ENCODE results near the gene MSX2. TPM values are rescaled to one million over a fixed set of nuclear protein-coding genes. Genes with fewer than 3 reads are reported as not detected.

MSX2 gene
- total RNA-seq, 4 donors from 2014 or later: 0.95 to 2.1 (median 1.1) TPM

DNA sequence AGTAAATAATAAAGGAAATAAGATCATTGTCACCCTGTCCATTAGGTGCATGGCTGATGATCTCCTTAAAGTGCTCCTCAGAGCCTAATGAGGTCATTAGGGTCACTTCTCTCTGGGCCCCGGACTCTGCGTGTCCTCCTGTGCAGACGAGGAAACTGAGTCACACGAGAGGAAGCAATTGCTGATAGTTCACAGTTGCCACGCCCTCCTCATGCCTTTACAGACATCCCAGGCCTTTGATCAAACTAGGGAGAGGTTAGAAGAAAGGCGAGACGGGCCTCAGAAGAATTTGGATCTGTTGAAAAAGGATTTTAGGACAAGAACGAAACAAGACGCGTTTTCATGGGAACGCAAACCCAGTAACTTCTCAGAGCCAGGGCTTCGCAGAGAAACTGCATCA, 32.0 kb upstream of the MSX2 start:
- Histone ChIP-seq H3K4me3 (no peak overlapping the region), H3K27ac (no peak overlapping the region), H3K36me3 (no peaks in the 10 kb centered on the region), H3K27me3 (peaks cover 30 to 60% (median 49%) of the 10 kb centered on the region in 3 donors), H3K9me3 (no peaks in the 10 kb centered on the region), H3K4me1 (no peaks in the 10 kb centered on the region)
- intact Hi-C loops (cut with DNase I; ENCODE audit: low total_unique reads) (no loop called here), in situ Hi-C loops (cut with MboI; ENCODE audit: low sequenced_read_pairs in 4 of 4) (no loop called here)
- no peak for DNase-seq
- TF ChIP-seq CTCF (IDR thresholded peaks at IDR 0.05 in 4 of 5, conservative IDR thresholded peaks at IDR 0.05 in 1 of 5): no peak
- TF ChIP-seq POLR2A (IDR thresholded peaks at IDR 0.05): no peak
- no peak for ATAC-seq

DNA sequence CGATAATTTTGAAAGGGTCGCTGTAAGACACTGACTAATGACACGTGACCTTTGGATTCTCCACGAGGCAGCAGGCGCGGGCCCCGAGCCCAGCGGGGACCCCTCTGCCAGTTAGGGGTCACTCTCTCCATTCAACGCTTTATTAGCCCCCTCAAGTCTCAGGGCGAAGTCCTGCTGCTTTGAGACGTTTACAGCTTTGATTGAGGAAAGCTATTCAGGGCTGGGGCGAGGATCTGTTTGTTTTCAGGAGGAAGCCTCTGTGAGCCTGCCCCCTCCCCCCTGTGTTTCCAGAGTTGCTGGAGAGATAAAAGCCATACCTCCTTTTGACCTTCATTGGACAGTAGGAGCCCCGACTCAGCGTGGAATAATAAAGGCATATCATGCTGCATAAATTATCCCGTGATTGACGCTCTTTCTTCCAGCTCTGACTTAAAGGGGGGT, 31.4 kb upstream of the MSX2 start:
- ATAC-seq (no peak), DNase-seq (no peak)
- no peaks in the 10 kb centered on the region for H3K36me3 ChIP-seq
- no peak overlapping the region for H3K27ac ChIP-seq
- H3K4me1 ChIP-seq: no peaks in the 10 kb centered on the region
- in situ Hi-C loops (cut with MboI; ENCODE audit: low sequenced_read_pairs in 4 of 4): no loop called here
- peaks cover 23 to 54% (median 48%) of the 10 kb centered on the region in 3 donors for H3K27me3 ChIP-seq
- intact Hi-C loops (cut with DNase I; ENCODE audit: low total_unique reads): no loop called here
- H3K4me3 ChIP-seq: no peak overlapping the region
- no peaks in the 10 kb centered on the region for H3K9me3 ChIP-seq
- TF ChIP-seq CTCF (IDR thresholded peaks at IDR 0.05 in 4 of 5, conservative IDR thresholded peaks at IDR 0.05 in 1 of 5) (no peak), POLR2A (IDR thresholded peaks at IDR 0.05) (no peak)

GRCh38 chr5:174693697-174694385, 30.5 kb upstream of the MSX2 start:
- Histone ChIP-seq H3K9me3 (no peaks in the 10 kb centered on the region), H3K36me3 (no peaks in the 10 kb centered on the region), H3K4me3 (no peak overlapping the region), H3K27ac (no peak overlapping the region), H3K27me3 (peaks cover 15 to 45% (median 39%) of the 10 kb centered on the region in 3 donors), H3K4me1 (no peaks in the 10 kb centered on the region)
- intact Hi-C loops (cut with DNase I; ENCODE audit: low total_unique reads) (no loop called here), in situ Hi-C loops (cut with MboI; ENCODE audit: low sequenced_read_pairs in 4 of 4) (no loop called here)
- TF ChIP-seq POLR2A (IDR thresholded peaks at IDR 0.05) (no peak), CTCF (IDR thresholded peaks at IDR 0.05 in 4 of 5, conservative IDR thresholded peaks at IDR 0.05 in 1 of 5) (no peak)
- no peak for ATAC-seq
- no peak for DNase-seq

GRCh38 chr5:174694611-174695010, 29.8 kb upstream of the MSX2 start:
- intact Hi-C loops (cut with DNase I; ENCODE audit: low total_unique reads) (no loop called here), in situ Hi-C loops (cut with MboI; ENCODE audit: low sequenced_read_pairs in 4 of 4) (no loop called here)
- Histone ChIP-seq H3K4me1 (no peaks in the 10 kb centered on the region), H3K4me3 (no peak overlapping the region), H3K36me3 (no peaks in the 10 kb centered on the region), H3K9me3 (no peaks in the 10 kb centered on the region), H3K27ac (no peak overlapping the region), H3K27me3 (peaks cover 12 to 38% (median 35%) of the 10 kb centered on the region in 3 donors)
- DNase-seq: no peak
- no peak for ATAC-seq
- TF ChIP-seq POLR2A (IDR thresholded peaks at IDR 0.05) (no peak), CTCF (IDR thresholded peaks at IDR 0.05 in 4 of 5, conservative IDR thresholded peaks at IDR 0.05 in 1 of 5) (no peak)
